Neural progenitor cell (in vitro differentiated cells): ENCODE measurements around the gene GNB5. TPM values are rescaled to one million over a fixed set of nuclear protein-coding genes. Genes with fewer than 3 reads are reported as not detected.

Source experiments
- DNase-seq: peaks from one replicate; pipeline ENCODE4 v3.0.0-alpha.2; 2016; ENCODE audit warnings: low spot score
- H2AFZ ChIP-seq: fragments of 200-600 bp; sonication (generic); replicated peaks from 2 replicates; pipeline ENCODE4 v1.6.1; 2016; ENCODE audit warnings: antibody characterized with exemption
- H3F3A ChIP-seq: fragments of 200-600 bp; sonication (generic); 2 replicates; pipeline ENCODE4 v1.6.1; 2016; ENCODE audit warnings: antibody characterized with exemption, low read depth
- H3K27ac ChIP-seq: fragments of 200-600 bp; sonication (generic); 2 replicates; pipeline ENCODE4 v1.5.1; 2016; ENCODE audit warnings: mild to moderate bottlenecking
- H3K27me3 ChIP-seq: fragments of 200-600 bp; sonication (generic); 2 replicates; pipeline ENCODE4 v1.6.1; 2016; ENCODE audit warnings: mild to moderate bottlenecking, moderate library complexity
- H3K36me3 ChIP-seq: fragments of 200-600 bp; sonication (generic); 2 replicates; pipeline ENCODE4 v1.5.1; 2016
- H3K4me1 ChIP-seq: fragments of 200-600 bp; sonication (generic); 2 replicates; pipeline ENCODE4 v1.6.1; 2016; ENCODE audit warnings: mixed run types
- H3K4me2 ChIP-seq: fragments of 200-600 bp; sonication (generic); 2 replicates; pipeline ENCODE4 v1.6.1; 2016
- H3K4me3 ChIP-seq: fragments of 200-600 bp; sonication (generic); 2 replicates; pipeline ENCODE4 v1.5.1; 2016
- H3K79me2 ChIP-seq: fragments of 200-600 bp; sonication (generic); 2 replicates; pipeline ENCODE4 v1.6.1; 2016; ENCODE audit warnings: low read depth
- H3K9ac ChIP-seq: fragments of 200-600 bp; sonication (generic); 2 replicates; pipeline ENCODE4 v1.6.1; 2016
- H3K9me3 ChIP-seq: fragments of 200-600 bp; sonication (generic); 2 replicates; pipeline ENCODE4 v1.5.1; 2016; ENCODE audit warnings: low read depth
- H4K20me1 ChIP-seq: fragments of 200-600 bp; sonication (generic); 2 replicates; pipeline ENCODE4 v1.6.1; 2016; ENCODE audit warnings: low read depth
- H3K27ac Mint-ChIP-seq: 3 replicates; pipeline ENCODE4 v1.8.0; 2021; ENCODE audit warnings: mixed read lengths
- H3K27me3 Mint-ChIP-seq: 2 replicates; pipeline ENCODE4 v1.8.0; 2022; ENCODE audit warnings: low read depth, mild to moderate bottlenecking, inconsistent platforms, moderate library complexity, mixed read lengths; ENCODE audit not compliant: insufficient read depth
- H3K36me3 Mint-ChIP-seq: 3 replicates; pipeline ENCODE4 v1.8.0; 2021; ENCODE audit warnings: mixed read lengths
- H3K4me1 Mint-ChIP-seq: 3 replicates; pipeline ENCODE4 v1.8.0; 2021; ENCODE audit warnings: mixed read lengths
- H3K4me3 Mint-ChIP-seq: 3 replicates; pipeline ENCODE4 v1.8.0; 2021; ENCODE audit warnings: mild to moderate bottlenecking, moderate library complexity, mixed read lengths
- H3K9me3 Mint-ChIP-seq: 3 replicates; pipeline ENCODE4 v1.8.0; 2020; ENCODE audit warnings: mixed read lengths
- EZH2 ChIP-seq: fragments of 200-600 bp; sonication (generic); IDR thresholded peaks from 2 replicates; pipeline ENCODE4 v1.6.1; 2017; ENCODE audit warnings: antibody characterized with exemption, mild to moderate bottlenecking, moderate library complexity
- EZH2phosphoT487 ChIP-seq: fragments of 200-600 bp; sonication (generic); IDR thresholded peaks from 2 replicates; pipeline ENCODE4 v1.6.1; 2017; ENCODE audit warnings: antibody characterized with exemption
- total RNA-seq: library from RNA; depleted of rRNA; stranded (reverse); fragments of >200 nt; gene quantifications from 2 replicates; pipeline ENCODE4 v1.2.3, GENCODE V29; 2015; ENCODE audit warnings: low replicate concordance
- TF ChIP-seq, protein P1 (sequence below): fragments of 200-600 bp; sonication (generic); IDR thresholded peaks from 2 replicates; pipeline ENCODE4 v1.5.1; 2017; ENCODE audit warnings: antibody characterized with exemption, mild to moderate bottlenecking

GNB5 gene
- total RNA-seq, 1 donor from 2014 or later: 36.0 TPM

GRCh38 chr15:52196891-52197290 is 5.7 kb upstream of the GNB5 start:
- no peaks in the 10 kb centered on the region for H4K20me1 ChIP-seq
- Mint-ChIP-seq H3K9me3 (no peaks in the 10 kb centered on the region), H3K4me1 (peaks cover 5% of the 10 kb centered on the region), H3K36me3 (peaks cover 2% of the 10 kb centered on the region), H3K4me3 (no peak overlapping the region), H3K27ac (no peak overlapping the region), H3K27me3 (no peaks in the 10 kb centered on the region)
- no peaks in the 10 kb centered on the region for H3K27me3 ChIP-seq
- H3F3A ChIP-seq: no peaks in the 10 kb centered on the region
- DNase-seq: no peak
- no peaks in the 10 kb centered on the region for H3K9me3 ChIP-seq
- H2AFZ ChIP-seq: no peak overlapping the region
- H3K4me1 ChIP-seq: no peaks in the 10 kb centered on the region
- no peaks in the 10 kb centered on the region for H3K79me2 ChIP-seq
- no peaks in the 10 kb centered on the region for H3K36me3 ChIP-seq
- no peak overlapping the region for H3K4me2 ChIP-seq
- H3K4me3 ChIP-seq: no peak overlapping the region
- no peak overlapping the region for H3K27ac ChIP-seq
- no peak overlapping the region for H3K9ac ChIP-seq
- no peak for TF ChIP-seq EZH2phosphoT487
- TF ChIP-seq, protein P1, sequence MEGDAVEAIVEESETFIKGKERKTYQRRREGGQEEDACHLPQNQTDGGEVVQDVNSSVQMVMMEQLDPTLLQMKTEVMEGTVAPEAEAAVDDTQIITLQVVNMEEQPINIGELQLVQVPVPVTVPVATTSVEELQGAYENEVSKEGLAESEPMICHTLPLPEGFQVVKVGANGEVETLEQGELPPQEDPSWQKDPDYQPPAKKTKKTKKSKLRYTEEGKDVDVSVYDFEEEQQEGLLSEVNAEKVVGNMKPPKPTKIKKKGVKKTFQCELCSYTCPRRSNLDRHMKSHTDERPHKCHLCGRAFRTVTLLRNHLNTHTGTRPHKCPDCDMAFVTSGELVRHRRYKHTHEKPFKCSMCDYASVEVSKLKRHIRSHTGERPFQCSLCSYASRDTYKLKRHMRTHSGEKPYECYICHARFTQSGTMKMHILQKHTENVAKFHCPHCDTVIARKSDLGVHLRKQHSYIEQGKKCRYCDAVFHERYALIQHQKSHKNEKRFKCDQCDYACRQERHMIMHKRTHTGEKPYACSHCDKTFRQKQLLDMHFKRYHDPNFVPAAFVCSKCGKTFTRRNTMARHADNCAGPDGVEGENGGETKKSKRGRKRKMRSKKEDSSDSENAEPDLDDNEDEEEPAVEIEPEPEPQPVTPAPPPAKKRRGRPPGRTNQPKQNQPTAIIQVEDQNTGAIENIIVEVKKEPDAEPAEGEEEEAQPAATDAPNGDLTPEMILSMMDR: no peak
- TF ChIP-seq EZH2: no peak

- Histone ChIP-seq H3K36me3 (no peaks in the 10 kb centered on the region), H3K79me2 (no peaks in the 10 kb centered on the region), H3F3A (no peaks in the 10 kb centered on the region), H3K4me3 (no peak overlapping the region), H3K4me1 (no peaks in the 10 kb centered on the region), H3K9me3 (no peaks in the 10 kb centered on the region), H3K27ac (no peak overlapping the region), H3K27me3 (no peaks in the 10 kb centered on the region), H3K4me2 (no peak overlapping the region), H3K9ac (no peak overlapping the region), H4K20me1 (no peaks in the 10 kb centered on the region), H2AFZ (no peak overlapping the region)
- peaks cover 2% of the 10 kb centered on the region for H3K36me3 Mint-ChIP-seq
- peaks cover 7% of the 10 kb centered on the region for H3K4me1 Mint-ChIP-seq
- DNase-seq: no peak
- no peak overlapping the region for H3K27ac Mint-ChIP-seq
- TF ChIP-seq, protein P1: no peak
- no peak for TF ChIP-seq EZH2phosphoT487
- TF ChIP-seq EZH2: no peak
- no peaks in the 10 kb centered on the region for H3K9me3 Mint-ChIP-seq
- H3K4me3 Mint-ChIP-seq: no peak overlapping the region
- H3K27me3 Mint-ChIP-seq: no peaks in the 10 kb centered on the region
These were observed 2.6 kb upstream of the GNB5 start for GRCh38 chr15:52193791-52194190.

DNA sequence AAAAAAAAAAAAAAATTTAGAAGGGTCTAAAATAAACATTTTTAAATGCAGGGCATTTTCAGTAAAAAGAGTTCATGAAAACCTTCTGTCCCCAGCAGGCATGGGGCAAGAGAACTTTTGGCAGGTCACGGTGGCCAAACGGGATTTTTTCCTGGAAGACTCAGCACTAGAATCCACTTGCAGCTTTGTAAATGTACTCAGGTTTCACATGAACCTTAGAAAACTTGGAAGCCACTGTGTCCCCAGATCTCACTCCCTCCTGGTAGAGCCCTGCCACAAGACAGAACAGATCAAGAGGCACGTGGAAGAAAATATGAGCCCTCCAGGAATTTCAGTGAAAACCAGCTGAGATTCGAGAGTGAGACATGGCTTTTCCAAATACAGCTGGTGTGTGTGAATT is 2.1 kb upstream of the GNB5 start:
- Histone ChIP-seq H3F3A (no peaks in the 10 kb centered on the region), H3K4me1 (no peaks in the 10 kb centered on the region), H2AFZ (no peak overlapping the region), H3K4me2 (no peak overlapping the region), H3K79me2 (no peaks in the 10 kb centered on the region), H3K9ac (no peak overlapping the region), H3K4me3 (no peak overlapping the region), H4K20me1 (no peaks in the 10 kb centered on the region), H3K36me3 (no peaks in the 10 kb centered on the region), H3K27ac (no peak overlapping the region), H3K27me3 (no peaks in the 10 kb centered on the region), H3K9me3 (no peaks in the 10 kb centered on the region)
- no peak overlapping the region for H3K27ac Mint-ChIP-seq
- no peaks in the 10 kb centered on the region for H3K9me3 Mint-ChIP-seq
- no peaks in the 10 kb centered on the region for H3K27me3 Mint-ChIP-seq
- peaks cover 7% of the 10 kb centered on the region for H3K4me1 Mint-ChIP-seq
- H3K4me3 Mint-ChIP-seq: no peak overlapping the region
- H3K36me3 Mint-ChIP-seq: peaks cover 2% of the 10 kb centered on the region
- no peak for DNase-seq
- TF ChIP-seq EZH2phosphoT487 (no peak), EZH2 (no peak)
- TF ChIP-seq, protein P1: no peak
